ENCODE measurements around the gene R3HDM4.
A peak's percentile ranks its signal among the peaks of the same experiment; 100 is the strongest.

R3HDM4 gene

DNA sequence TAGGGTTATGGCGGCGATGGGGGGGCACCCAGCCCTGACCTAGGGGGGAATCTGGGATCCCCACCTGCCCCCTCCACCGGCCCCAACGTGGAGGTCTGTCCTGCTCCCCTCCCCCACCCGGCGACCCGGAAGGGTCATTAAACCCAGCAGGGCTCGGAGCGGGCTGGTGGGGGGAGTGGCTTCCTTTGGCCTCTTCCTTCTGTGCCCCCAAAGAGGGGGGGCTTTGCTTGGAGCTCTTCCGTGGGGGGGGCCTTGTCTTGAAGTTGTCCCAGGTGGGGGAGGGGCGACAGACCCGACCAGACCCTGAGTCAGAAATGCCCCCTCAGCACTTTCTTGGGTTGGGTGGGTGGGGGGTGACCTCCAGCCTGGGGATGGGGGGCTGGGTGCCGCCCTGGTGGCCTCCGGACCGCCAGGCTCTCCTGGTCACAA is 14.3 kb upstream of the R3HDM4 start:
- peak overlapping the region; percentile 79 for H3K4me3 ChIP-seq (ENCODE audit: low read length)

DNA sequence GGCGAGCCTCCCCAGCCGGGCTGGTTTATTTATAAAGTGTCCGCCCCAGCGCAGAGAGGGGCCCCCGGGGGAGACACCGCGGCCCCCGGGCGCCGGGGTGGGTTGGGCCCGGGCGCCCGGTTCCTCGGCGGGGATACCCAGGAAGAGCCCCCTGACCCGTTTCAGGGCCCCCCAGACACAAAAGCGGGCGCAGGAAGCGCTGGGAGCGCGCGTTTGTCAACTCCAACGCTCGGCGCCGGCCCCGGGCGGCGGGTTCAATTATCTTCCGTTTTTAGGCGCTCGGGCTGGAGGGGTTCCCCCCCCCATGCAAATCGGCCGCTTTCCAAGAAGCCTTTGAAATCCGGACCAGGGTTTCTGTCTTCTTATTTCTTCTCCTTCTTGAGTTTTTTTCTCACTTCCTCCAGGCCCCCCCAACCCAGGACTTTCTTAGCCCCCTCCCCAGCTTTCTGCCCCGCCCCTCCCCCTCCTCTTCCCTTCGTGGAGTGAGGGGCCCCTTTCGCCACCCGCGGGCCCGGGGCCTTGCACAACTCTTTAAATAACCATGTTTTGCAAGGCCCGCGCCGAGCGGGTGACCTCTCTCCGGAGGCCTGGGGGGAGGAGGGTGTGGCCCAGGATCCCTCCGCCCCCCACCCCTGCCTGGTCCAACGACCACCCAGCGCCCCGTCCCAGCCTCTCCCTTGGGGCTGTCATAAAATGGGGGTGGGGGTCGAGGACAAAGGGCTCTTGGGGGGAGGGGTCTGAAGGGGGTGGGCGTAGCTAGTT is 13.8 kb upstream of the R3HDM4 start:
- TF ChIP-seq, protein P1, sequence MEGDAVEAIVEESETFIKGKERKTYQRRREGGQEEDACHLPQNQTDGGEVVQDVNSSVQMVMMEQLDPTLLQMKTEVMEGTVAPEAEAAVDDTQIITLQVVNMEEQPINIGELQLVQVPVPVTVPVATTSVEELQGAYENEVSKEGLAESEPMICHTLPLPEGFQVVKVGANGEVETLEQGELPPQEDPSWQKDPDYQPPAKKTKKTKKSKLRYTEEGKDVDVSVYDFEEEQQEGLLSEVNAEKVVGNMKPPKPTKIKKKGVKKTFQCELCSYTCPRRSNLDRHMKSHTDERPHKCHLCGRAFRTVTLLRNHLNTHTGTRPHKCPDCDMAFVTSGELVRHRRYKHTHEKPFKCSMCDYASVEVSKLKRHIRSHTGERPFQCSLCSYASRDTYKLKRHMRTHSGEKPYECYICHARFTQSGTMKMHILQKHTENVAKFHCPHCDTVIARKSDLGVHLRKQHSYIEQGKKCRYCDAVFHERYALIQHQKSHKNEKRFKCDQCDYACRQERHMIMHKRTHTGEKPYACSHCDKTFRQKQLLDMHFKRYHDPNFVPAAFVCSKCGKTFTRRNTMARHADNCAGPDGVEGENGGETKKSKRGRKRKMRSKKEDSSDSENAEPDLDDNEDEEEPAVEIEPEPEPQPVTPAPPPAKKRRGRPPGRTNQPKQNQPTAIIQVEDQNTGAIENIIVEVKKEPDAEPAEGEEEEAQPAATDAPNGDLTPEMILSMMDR (conservative IDR thresholded peaks at IDR 0.05; ENCODE audit: low read length): no peak
- peak; percentile 56 for DNase-seq (ENCODE audit: low read depth)
- H3K4me3 ChIP-seq (ENCODE audit: low read length): peak overlapping the region; percentile 79

More for the DNA sequence above, 14.3 kb upstream of the R3HDM4 start:
- TF ChIP-seq, protein P1 (conservative IDR thresholded peaks at IDR 0.05; ENCODE audit: low read length): no peak
- no peak for DNase-seq (ENCODE audit: low read depth)

DNA sequence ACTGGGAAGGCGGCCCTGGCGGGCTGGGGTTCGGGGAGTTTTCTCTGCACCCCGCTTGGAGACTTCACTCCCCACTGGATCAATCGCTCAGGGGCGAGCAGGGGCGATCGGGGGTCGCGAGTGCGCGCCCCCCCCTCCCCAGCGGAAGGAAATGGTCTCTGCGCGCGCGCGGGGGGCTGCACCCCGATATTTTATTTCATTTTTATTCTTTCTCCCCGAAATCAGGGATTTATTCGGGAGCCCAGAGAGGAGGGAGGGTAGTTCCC is 13.2 kb upstream of the R3HDM4 start:
- TF ChIP-seq, protein P1 (conservative IDR thresholded peaks at IDR 0.05; ENCODE audit: low read length): no peak
- no peak for DNase-seq (ENCODE audit: low read depth)
- H3K4me3 ChIP-seq (ENCODE audit: low read length): peak overlapping the region; percentile 79

DNA sequence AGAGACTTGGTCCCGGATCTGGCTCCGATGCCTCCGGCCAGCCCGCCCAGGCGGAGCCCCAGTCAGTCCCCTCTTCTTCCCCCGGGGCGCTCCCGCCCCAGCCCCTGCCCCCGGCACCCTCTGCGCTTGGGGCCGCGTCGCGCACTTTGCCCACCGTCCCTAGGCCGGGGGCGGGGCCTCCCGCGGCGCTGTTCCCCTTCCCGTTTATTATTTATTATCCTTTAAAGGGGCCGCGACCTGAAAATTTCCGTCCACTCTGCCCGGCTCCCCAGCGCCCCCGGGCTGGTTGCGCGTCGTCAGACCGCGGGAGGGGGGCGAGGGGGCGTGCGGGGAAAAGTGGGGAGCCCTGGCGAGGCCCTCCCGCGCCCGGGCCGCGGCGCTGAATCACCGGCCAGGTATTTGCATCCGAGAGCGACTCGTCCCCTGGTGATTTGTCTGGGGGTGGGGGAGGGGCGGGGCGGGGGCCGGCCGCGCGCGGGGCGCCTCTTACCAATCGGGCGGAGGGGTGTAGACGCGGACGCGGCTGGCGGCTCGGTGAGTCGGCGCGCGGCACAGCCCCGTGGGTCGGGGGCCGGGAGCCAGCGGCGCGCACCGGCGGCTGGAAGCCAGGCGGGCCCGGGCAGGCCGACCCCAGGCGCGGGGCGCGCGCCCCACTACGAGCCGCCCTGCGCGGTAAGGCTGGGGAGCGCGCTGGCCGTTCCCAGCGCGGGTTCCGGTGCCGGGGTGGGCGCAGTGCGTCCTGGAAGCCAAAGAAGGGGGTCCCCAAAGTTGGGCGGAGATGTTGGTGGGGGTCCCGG is 12.7 kb upstream of the R3HDM4 start, which contains the start of gene ARID3A:
TSS of gene ARID3A (plus strand) at position 510 of the 797 bp plus-strand sequence. CDS start 3,494 bp downstream, outside the sequence.
- H3K4me3 ChIP-seq (ENCODE audit: low read length): peak within 1 kb of the TSS; percentile 79
- peak; percentile 73 for DNase-seq (ENCODE audit: low read depth)
- TF ChIP-seq, protein P1 (conservative IDR thresholded peaks at IDR 0.05; ENCODE audit: low read length): no peak

DNA sequence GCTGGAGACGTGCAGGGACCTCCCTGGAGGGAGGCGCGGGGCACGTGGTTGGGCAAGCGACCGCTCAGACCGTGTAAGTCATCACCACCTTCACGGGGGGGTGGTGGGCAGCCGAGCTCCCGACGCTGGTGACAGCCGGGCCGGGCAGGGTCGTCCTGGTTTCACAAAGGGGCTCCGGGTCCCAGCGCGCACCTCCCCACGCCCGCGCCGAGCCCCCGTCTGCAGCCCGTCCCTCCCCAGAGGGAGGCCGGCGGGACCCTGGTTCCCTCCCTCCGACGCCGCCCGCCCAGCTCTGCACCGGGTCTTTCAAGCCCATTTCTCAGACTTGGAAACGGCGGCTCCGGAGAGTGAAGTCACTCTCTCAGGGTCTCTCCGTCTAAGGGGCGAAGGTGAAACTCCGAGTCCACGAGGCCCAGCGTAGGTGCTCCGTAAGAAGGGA is 12.1 kb upstream of the R3HDM4 start:
- DNase-seq (ENCODE audit: low read depth): peak; percentile 29
- peak overlapping the region; percentile 79 for H3K4me3 ChIP-seq (ENCODE audit: low read length)
- TF ChIP-seq, protein P1 (conservative IDR thresholded peaks at IDR 0.05; ENCODE audit: low read length): no peak

DNA sequence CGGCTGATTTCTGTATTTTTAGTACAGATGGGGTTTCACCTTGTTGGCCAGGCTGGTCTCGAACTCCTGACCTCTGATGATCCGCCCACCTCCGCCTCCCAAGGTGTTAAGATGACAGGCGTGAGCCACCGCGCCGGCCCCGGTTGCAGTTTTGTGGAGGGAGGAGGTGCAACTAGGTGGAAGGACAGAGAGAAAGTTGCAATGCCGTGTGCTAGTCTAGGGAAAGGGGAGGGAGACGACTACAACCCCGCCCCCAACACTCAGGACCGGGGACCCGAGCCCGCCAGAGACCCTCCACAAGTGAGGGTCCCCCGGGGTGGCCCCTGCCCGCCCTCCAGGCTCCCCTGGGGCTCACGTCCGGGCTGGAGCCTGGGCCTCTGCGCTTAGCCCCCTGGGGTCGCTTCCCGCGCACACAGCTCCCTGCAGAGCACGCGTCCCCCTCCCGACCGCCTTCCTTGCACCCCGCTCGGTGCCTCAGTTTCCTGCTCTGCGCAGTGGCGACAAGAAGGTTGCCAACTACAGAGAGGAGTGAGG is 11.6 kb upstream of the R3HDM4 start:
- TF ChIP-seq, protein P1 (conservative IDR thresholded peaks at IDR 0.05; ENCODE audit: low read length): no peak
- peak overlapping the region; percentile 79 for H3K4me3 ChIP-seq (ENCODE audit: low read length)
- no peak for DNase-seq (ENCODE audit: low read depth)
